Mucosa of stomach (tissue), 1 donor: Measurements from ENCODE around the gene IL10.

Experiments
- H3K27me3 ChIP-seq: one replicate; pipeline ENCODE4 v1.7.0; 2013; ENCODE audit warnings: mild to moderate bottlenecking, low read length; ENCODE audit not compliant: control insufficient read depth, insufficient read depth
- H3K36me3 ChIP-seq: one replicate; pipeline ENCODE4 v1.7.0; 2013; ENCODE audit warnings: low read length; ENCODE audit not compliant: control insufficient read depth, insufficient read depth
- H3K4me1 ChIP-seq: one replicate; pipeline ENCODE4 v1.7.0; 2013; ENCODE audit warnings: mild to moderate bottlenecking, low read length; ENCODE audit not compliant: control insufficient read depth, insufficient read depth
- H3K4me3 ChIP-seq: one replicate; pipeline ENCODE4 v1.7.0; 2013; ENCODE audit warnings: low read length
- H3K9ac ChIP-seq: one replicate; pipeline ENCODE4 v1.7.0; 2013; ENCODE audit warnings: mild to moderate bottlenecking, low read length, moderate library complexity
- H3K9me3 ChIP-seq: one replicate; pipeline ENCODE4 v1.7.0; 2013; ENCODE audit warnings: mild to moderate bottlenecking, low read length, moderate library complexity; ENCODE audit not compliant: control insufficient read depth
- donor health status: Pancreatic carcinoma.

IL10 gene

DNA sequence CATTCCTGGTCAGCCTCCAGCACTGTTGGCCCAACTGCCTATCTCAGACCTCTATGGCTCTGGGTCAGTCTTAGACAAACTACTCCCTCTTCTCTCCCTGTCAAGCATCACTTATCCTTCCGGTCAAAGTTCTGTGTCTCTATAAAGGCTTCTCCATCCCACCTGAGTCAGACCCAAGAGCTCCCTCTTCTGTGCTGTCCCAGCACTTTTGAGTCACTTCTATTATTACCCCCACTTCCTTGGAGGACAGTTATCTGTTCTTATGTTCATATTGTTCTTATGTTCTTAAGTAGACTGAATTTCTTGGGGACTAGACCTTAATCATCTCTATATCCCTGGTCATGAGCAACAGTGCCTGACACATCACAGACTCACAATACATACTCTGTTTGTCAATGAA is 29.2 kb upstream of the IL10 start:
- no peak overlapping the region for H3K9ac ChIP-seq
- peaks cover 9% of the 10 kb centered on the region for H3K4me1 ChIP-seq
- no peaks in the 10 kb centered on the region for H3K27me3 ChIP-seq
- H3K36me3 ChIP-seq = no peaks in the 10 kb centered on the region
- no peak overlapping the region for H3K4me3 ChIP-seq
- H3K9me3 ChIP-seq = no peaks in the 10 kb centered on the region

GRCh38 chr1:206800891-206801290 is 28.6 kb upstream of the IL10 start:
- Histone ChIP-seq H3K27me3 (no peaks in the 10 kb centered on the region), H3K9me3 (no peaks in the 10 kb centered on the region), H3K4me1 (peaks cover 9% of the 10 kb centered on the region), H3K9ac (no peak overlapping the region), H3K4me3 (no peak overlapping the region), H3K36me3 (no peaks in the 10 kb centered on the region)

DNA sequence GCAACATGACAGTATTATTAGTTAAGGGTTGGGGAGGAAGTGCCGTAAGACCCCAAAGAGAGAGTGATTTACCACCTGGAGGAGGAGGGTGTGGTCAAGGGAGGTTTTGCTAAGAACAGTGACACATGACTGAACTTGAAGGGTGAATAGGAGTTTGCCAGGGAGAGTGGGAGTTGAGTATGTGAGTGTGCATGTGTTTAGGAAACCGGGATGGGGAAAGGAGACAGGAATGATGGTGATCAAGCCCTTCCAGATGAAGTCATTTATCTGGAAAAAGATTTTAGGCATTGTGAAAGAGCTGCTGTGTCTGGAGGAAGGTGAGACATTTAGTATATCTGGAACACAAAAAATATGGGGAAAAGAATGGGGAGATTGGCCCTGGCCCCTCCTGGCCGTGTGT is 28.1 kb upstream of the IL10 start:
- Histone ChIP-seq H3K4me3 (no peak overlapping the region), H3K36me3 (no peaks in the 10 kb centered on the region), H3K9ac (no peak overlapping the region), H3K27me3 (no peaks in the 10 kb centered on the region), H3K4me1 (peaks cover 8% of the 10 kb centered on the region), H3K9me3 (no peaks in the 10 kb centered on the region)

DNA sequence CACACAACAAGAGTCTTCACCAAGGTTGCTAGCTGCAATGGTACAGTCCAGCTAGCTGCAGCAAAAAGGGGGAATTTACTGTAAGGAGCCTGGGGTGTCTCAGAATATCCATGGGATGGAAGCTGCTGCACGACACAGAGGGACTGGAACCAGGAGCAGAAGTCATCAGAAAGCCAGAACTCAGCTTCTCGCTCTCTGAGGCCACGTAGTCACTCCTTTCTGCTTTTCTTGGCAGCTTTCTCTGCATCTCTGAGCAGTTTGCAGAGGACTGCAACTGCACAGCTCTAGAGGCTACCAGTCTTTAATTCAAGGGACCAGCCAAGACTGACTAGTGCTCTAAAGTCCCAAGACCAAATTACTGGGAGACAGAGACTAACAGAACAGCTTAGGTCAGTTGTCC is 27.0 kb upstream of the IL10 start:
- no peaks in the 10 kb centered on the region for H3K4me1 ChIP-seq
- H3K36me3 ChIP-seq = no peaks in the 10 kb centered on the region

GRCh38 chr1:206798384-206798996 is 26.2 kb upstream of the IL10 start:
- Histone ChIP-seq H3K27me3 (no peaks in the 10 kb centered on the region), H3K4me1 (no peaks in the 10 kb centered on the region), H3K9me3 (no peaks in the 10 kb centered on the region), H3K9ac (no peak overlapping the region), H3K36me3 (no peaks in the 10 kb centered on the region), H3K4me3 (no peak overlapping the region)

More for the DNA sequence above, 27.0 kb upstream of the IL10 start:
- H3K27me3 ChIP-seq = no peaks in the 10 kb centered on the region
- no peak overlapping the region for H3K9ac ChIP-seq
- no peak overlapping the region for H3K4me3 ChIP-seq
- no peaks in the 10 kb centered on the region for H3K9me3 ChIP-seq

DNA sequence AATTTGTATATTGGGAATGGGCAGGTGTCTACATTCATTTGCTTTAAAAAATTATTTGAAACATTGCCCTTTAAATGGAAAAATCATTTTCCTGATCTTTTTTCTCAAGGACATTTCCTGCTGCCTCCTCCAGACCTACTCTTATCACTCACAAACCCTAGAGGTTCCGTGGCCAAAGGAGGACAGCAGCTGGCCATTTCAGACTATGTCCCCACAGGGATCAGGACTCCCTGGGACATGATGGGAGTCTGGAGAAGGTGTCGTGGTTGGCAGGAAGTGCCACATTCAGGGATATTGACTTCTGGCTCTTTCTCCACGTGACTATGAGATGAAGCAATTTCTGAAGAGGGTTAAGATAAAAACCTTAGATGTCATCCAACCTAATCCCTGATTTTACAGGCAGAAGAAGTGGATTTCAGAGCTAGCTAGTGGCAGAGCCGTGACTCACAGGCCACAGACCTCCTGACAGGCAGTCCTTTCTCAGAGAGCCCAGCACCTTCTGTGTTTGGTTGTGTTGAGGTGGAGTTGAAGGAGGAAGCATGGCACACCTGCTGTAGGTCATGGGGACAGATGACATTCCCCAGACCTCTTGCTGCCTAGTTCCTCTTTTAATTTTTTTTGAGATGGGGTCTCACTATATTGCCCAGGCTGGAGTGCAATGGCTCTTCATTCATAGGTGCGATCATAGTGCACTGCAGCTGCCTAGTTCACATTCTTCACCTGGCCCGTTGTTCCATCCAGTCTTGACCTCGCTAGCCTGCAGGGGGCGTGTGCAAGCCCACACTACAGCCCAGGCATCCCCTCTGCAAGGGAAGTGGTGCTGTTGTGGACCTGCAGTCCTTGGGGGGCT is 25.5 kb upstream of the IL10 start:
- Histone ChIP-seq H3K4me1 (no peaks in the 10 kb centered on the region), H3K9ac (no peak overlapping the region), H3K27me3 (no peaks in the 10 kb centered on the region), H3K36me3 (no peaks in the 10 kb centered on the region), H3K4me3 (no peak overlapping the region), H3K9me3 (no peaks in the 10 kb centered on the region)

- H3K27me3 ChIP-seq = no peaks in the 10 kb centered on the region
- H3K9ac ChIP-seq = no peak overlapping the region
- H3K4me1 ChIP-seq = no peaks in the 10 kb centered on the region
- H3K36me3 ChIP-seq = no peaks in the 10 kb centered on the region
- no peak overlapping the region for H3K4me3 ChIP-seq
- no peaks in the 10 kb centered on the region for H3K9me3 ChIP-seq
Observed at GRCh38 chr1:206796981-206797402, 24.7 kb upstream of the IL10 start.

GRCh38 chr1:206796116-206796515 is 23.8 kb upstream of the IL10 start:
- Histone ChIP-seq H3K36me3 (no peaks in the 10 kb centered on the region), H3K4me1 (no peaks in the 10 kb centered on the region), H3K27me3 (no peaks in the 10 kb centered on the region), H3K9ac (no peak overlapping the region), H3K9me3 (no peaks in the 10 kb centered on the region), H3K4me3 (no peak overlapping the region)

DNA sequence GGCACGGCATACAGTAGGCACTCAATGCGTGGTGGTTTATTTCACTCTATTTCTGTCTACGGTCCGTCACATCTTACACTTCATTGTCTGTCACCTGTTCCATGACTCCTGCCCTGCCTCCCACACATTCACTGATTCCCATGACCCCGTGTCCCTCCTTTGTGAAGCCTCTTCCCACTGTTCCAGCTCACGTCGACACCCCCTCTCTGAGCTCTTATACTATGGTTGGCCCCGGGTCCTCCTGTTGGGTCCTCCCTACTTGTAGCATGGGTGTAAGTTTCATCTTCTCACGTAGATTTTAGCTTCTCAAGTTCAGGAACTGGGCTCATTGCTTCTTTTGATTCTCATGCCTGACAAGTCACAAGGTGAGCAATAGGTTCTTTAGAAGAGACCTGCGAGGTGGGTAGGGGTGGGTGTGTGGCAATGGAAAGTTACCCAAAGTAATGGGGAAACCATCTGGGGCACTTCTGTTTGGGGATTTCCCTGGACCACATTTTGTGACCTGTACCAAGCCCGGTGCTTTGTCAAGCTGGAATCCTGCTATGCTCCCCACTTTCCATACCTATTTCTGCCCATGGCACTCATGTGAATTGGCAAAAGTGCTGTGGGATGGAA is 22.1 kb upstream of the IL10 start:
- no peak overlapping the region for H3K4me3 ChIP-seq
- H3K4me1 ChIP-seq = no peaks in the 10 kb centered on the region
- no peaks in the 10 kb centered on the region for H3K27me3 ChIP-seq
- H3K9me3 ChIP-seq = no peaks in the 10 kb centered on the region
- H3K9ac ChIP-seq = no peak overlapping the region
- H3K36me3 ChIP-seq = no peaks in the 10 kb centered on the region

- no peaks in the 10 kb centered on the region for H3K9me3 ChIP-seq
- H3K36me3 ChIP-seq = no peaks in the 10 kb centered on the region
- no peak overlapping the region for H3K4me3 ChIP-seq
- H3K27me3 ChIP-seq = no peaks in the 10 kb centered on the region
- no peaks in the 10 kb centered on the region for H3K4me1 ChIP-seq
- no peak overlapping the region for H3K9ac ChIP-seq
Observed at GRCh38 chr1:206793620-206794019, 21.3 kb upstream of the IL10 start.

DNA sequence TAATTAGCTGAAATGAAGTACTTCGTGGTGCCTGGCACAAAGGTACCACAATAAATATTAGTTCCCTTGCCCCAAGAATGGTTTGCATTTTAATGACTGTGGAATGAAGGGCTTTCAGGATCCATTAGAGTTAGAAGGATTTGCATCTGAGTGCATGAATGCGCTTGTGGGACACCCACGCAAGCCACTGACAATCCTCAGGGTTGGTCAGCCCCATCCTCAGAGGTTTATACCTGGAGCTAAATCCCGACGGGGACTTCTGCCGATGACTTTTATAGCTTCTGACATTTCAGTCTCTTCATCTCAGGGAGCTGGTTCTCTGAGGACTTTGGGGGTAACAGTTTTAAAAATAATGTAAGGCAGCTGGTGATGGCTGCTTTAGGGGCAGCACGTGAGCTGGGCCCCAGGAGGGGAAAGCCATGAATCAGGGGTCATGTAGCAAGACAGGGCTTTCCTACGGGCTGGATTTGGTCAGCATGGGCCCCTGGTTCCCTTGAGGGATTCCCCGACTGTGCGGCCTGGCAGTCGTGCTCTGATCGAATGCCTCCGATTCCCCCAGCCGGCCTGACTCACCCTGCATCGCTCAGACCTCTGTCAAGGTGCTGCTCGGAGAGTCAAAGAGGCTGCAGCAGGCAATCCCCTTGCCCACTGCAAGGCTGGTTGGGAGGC is 20.8 kb upstream of the IL10 start:
- Histone ChIP-seq H3K4me1 (no peaks in the 10 kb centered on the region), H3K36me3 (no peaks in the 10 kb centered on the region), H3K9ac (no peak overlapping the region), H3K27me3 (no peaks in the 10 kb centered on the region), H3K9me3 (no peaks in the 10 kb centered on the region), H3K4me3 (no peak overlapping the region)
